HG03442 (cell line): Measurements from ENCODE around the gene CD46.

Experiments
- ATAC-seq: cut with Tn5 transposase; IDR thresholded peaks from one replicate; pipeline ENCODE4 v1.9.1; 2021; ENCODE audit warnings: mild to moderate bottlenecking, moderate library complexity; ENCODE audit not compliant: unreplicated experiment

Gene CD46

GRCh38 chr1:207826557-207827487 lies 75.0 kb downstream of the CD46 start:
- ATAC-seq = no peak

GRCh38 chr1:207827488-207827830 lies 75.6 kb downstream of the CD46 start:
- ATAC-seq = no peak

- no peak for ATAC-seq
Measured at GRCh38 chr1:207828046-207828445, 76.2 kb downstream of the CD46 start.

GRCh38 chr1:207828485-207829158 lies 76.8 kb downstream of the CD46 start:
- peak; percentile 17 for ATAC-seq

- ATAC-seq = no peak
Measured at GRCh38 chr1:207829576-207829975, 77.7 kb downstream of the CD46 start.

- no peak for ATAC-seq
Measured at GRCh38 chr1:207830788-207831187, 78.9 kb downstream of the CD46 start.

- peak; percentile 84 for ATAC-seq
Measured at GRCh38 chr1:207831517-207832327, 79.9 kb downstream of the CD46 start.

- ATAC-seq = no peak
Measured at GRCh38 chr1:207832796-207833195, 80.9 kb downstream of the CD46 start.

- ATAC-seq = no peak
Measured at GRCh38 chr1:207833381-207833780, 81.5 kb downstream of the CD46 start.

- no peak for ATAC-seq
Measured at GRCh38 chr1:207833956-207834660, 82.3 kb downstream of the CD46 start.

- ATAC-seq = no peak
Measured at GRCh38 chr1:207835958-207836357, 84.1 kb downstream of the CD46 start.

GRCh38 chr1:207836591-207837347 lies 84.9 kb downstream of the CD46 start:
- ATAC-seq = no peak

GRCh38 chr1:207837673-207838072 lies 85.8 kb downstream of the CD46 start:
- ATAC-seq = no peak

GRCh38 chr1:207838156-207839082 lies 86.6 kb downstream of the CD46 start:
- ATAC-seq = no peak

- no peak for ATAC-seq
Measured at GRCh38 chr1:207839083-207839413, 87.2 kb downstream of the CD46 start.

GRCh38 chr1:207840380-207840779 lies 88.5 kb downstream of the CD46 start:
- no peak for ATAC-seq

GRCh38 chr1:207841293-207841692 lies 89.4 kb downstream of the CD46 start:
- ATAC-seq = no peak

GRCh38 chr1:207841901-207842300 lies 90.0 kb downstream of the CD46 start:
- no peak for ATAC-seq

GRCh38 chr1:207842506-207842905 lies 90.7 kb downstream of the CD46 start:
- no peak for ATAC-seq
